HG02938 (cell line): Measurements from ENCODE around the gene INTS7.
A peak's percentile ranks its signal among the peaks of the same experiment; 100 is the strongest.

ENCODE experiments used
- ATAC-seq: cut with Tn5 transposase; IDR thresholded peaks from one replicate; pipeline ENCODE4 v1.9.1; 2021; ENCODE audit warnings: mild to moderate bottlenecking, moderate library complexity; ENCODE audit not compliant: unreplicated experiment

Gene INTS7, protein sequence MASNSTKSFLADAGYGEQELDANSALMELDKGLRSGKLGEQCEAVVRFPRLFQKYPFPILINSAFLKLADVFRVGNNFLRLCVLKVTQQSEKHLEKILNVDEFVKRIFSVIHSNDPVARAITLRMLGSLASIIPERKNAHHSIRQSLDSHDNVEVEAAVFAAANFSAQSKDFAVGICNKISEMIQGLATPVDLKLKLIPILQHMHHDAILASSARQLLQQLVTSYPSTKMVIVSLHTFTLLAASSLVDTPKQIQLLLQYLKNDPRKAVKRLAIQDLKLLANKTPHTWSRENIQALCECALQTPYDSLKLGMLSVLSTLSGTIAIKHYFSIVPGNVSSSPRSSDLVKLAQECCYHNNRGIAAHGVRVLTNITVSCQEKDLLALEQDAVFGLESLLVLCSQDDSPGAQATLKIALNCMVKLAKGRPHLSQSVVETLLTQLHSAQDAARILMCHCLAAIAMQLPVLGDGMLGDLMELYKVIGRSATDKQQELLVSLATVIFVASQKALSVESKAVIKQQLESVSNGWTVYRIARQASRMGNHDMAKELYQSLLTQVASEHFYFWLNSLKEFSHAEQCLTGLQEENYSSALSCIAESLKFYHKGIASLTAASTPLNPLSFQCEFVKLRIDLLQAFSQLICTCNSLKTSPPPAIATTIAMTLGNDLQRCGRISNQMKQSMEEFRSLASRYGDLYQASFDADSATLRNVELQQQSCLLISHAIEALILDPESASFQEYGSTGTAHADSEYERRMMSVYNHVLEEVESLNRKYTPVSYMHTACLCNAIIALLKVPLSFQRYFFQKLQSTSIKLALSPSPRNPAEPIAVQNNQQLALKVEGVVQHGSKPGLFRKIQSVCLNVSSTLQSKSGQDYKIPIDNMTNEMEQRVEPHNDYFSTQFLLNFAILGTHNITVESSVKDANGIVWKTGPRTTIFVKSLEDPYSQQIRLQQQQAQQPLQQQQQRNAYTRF

DNA sequence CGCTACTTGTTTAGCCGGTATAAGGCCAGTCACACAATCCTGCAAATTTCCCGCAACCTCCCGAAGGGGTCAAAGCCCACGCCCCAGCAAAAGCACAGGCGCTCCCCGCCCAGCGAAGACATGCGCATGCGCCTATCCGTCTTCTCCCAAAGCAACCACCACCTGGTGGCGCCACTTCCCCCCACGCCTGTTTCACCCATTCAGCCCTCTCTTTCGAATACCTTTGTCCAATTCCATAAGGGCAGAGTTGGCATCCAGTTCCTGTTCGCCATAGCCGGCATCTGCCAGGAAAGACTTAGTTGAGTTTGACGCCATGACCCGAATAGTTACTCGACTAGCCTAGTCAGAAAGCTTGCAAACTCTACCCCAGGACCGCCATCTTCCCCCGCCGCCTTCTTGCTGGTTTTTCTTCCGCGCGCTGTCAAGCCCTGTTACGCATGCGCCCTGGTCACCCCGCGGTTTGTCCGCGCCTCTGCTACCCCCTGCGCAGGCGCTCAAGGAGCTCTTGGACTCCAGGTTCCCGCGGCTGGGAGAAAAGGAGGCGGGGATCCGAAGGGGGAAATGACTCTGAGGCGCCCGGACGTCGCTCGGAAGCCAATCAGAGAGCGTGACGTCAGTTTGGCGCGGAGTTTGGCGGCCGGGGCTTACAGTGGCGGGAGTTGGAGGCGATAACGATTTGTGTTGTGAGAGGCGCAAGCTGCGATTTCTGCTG is at the start of gene INTS7, which contains the start of gene DTL:
Gene INTS7, minus strand, starts transcription at position 435 of the 712 bp plus-strand sequence. Its CDS starts 120 bp downstream, at position 315.
Gene DTL, plus strand, starts transcription at position 626 of the 712 bp plus-strand sequence. CDS start 143 bp downstream, outside the sequence.
- peak; percentile 74 for ATAC-seq

DNA sequence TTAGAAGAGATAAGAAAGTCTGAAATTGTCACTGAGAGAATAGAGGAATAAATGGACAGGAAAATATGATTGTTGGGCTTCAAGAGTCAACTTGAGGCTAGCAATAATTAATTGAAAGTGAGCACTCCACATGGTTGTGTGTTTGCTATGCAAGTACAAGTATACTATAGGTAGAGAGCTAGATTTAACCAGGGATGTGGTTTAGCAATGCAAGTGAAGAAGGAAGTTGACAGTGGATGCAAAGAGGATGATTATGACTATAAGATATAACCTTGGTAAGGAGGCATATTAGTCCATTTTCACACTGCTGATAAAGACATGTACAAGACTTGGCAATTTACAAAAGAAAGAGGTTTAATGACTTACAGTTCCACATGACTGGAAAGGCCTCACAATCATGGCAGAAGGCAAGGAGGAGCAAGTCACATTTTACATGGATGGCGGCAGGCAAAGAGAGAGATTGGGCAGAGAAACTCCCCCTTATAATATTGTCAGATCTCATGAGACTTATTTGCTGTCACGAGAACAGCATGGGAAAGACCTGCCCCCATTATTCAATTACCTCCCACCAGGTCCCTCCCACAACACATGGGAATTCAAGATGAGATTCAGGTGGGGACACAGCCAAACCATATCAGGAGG is 47.5 kb upstream of the INTS7 start:
- ATAC-seq = no peak

DNA sequence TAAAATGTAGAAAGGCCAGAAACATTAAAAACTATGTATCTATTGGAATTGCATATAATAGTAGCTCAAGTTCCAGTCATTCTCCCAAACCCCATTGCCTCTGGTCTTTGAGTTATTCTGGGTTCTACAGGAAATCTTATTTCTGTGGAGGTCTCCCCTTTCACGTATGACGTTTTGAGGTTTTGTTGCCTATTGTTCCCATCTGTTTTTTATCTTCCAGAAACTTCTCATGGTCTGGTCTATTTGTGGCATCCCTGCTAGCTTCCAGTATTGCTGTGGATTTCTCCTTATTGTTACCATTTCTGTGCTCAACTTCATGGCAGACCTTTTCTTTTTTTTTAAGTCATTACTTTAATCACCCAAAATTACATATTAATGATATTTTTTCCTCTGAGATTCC is 43.5 kb upstream of the INTS7 start:
- no peak for ATAC-seq

DNA sequence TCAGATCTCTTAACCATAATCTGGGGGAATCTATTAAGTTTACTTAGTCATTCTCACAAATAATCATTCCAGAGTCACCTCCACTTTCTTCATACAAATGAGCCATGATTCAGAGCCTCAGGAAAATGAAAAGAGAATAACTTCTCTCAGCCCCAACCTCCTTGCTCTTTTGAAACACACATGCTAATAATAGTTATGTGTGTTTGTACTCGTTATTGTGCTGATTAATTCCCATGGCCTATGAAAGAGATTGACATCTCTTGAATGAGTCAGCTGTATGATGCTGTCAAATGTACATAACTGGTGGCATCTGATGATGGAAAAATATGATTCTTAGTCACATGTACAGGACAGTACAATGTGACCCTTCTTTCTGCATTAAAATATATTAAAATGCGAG is 41.7 kb upstream of the INTS7 start:
- ATAC-seq = no peak

DNA sequence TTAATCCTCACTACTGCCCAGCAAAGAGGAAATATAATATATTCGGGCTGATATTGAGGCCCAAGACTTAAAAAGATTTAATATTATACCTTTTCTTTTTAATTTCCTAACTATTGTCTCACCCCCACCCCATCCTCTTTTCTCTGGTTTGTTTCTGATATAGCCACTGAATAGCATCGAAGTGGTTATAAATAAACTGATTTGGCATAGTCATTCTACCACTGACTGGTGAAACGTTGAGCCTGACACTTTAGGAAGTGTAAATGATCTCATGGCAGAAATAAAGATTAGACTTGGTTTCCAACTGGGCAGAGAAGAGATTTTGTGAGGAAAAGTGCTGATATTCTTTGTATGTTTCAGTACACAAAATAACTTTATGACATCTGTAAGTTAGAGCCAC is 39.5 kb upstream of the INTS7 start:
- no peak for ATAC-seq

DNA sequence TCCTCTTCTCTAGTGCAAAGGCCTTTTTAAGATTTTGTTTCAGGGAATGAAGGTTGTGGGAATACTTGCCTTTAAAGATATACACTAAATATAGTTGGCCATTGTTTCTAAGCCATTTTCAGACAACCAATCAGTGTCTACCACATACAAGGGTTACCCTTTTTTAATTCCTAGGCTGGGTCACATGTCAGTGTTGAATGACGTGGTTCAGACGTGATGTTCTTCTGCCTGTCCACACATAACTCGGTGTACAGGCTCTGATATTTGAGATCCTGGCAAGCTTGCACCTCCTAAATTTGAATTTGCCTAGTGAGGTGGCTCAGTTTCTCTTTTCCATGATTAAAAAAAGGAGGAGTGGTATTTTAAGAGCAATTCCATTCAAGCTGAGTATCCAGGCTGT is 39.0 kb upstream of the INTS7 start:
- no peak for ATAC-seq

DNA sequence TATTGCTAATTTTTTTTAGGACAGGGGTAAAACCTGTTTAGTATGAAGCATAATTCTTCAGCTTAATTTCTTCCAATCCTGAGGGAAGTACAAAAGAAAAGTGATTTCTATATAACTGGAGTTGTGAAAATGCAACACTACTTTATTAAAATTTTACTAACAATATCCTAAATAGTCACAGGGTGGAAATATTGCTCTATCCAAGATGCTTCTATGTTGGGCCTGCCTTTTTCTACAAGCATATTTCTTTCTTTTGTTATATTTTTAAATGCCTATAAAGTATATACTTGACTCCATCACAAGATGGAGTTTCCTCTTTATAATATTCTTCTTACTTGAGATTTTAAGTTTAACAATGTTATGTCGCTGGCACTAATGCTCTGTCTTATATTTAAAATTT is 38.1 kb upstream of the INTS7 start:
- no peak for ATAC-seq

DNA sequence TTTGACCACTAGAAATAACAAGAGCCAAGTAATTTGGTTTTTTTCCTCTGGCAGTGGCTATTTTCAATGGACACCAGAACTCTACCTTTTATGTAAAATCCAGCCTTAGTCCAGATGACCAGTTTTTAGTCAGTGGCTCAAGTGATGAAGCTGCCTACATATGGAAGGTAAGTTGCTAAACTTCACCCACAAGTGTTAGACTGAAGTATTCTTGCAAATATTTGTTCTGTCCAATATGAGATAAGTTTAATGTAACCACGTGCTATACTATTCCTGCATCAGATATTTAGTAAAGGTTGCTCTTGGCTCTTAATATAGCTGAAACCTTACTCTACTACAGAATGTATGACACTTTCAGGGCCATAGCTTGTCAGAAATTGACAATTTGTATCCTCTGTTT is 36.7 kb upstream of the INTS7 start:
- ATAC-seq = no peak

DNA sequence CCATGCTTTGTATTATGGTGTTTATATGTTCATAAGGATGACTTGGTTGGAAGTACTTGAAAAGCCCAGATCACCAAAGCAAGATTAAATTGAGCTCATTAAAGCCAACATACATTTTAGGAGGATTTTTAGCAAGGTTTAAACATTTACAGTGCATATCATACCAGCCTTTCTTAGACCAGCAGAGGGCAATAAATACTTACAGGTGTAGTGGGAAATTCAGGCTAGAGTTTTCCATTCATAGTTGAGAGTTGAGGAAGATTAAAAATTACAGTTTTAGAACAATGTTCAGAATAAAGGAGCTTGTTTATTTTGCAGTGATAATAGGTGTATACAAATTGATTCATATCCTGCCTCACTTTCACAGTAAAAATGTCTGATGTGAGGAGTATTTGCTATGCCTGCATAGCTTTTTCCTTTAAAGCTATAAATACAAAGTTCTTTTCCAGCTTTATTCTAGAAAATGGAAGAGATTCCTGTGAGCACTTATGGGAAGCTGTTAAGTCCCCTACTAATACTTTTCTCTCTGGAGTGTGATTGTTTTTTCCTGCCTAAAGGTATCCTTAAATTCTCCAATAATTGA is 35.5 kb upstream of the INTS7 start:
- ATAC-seq = no peak

DNA sequence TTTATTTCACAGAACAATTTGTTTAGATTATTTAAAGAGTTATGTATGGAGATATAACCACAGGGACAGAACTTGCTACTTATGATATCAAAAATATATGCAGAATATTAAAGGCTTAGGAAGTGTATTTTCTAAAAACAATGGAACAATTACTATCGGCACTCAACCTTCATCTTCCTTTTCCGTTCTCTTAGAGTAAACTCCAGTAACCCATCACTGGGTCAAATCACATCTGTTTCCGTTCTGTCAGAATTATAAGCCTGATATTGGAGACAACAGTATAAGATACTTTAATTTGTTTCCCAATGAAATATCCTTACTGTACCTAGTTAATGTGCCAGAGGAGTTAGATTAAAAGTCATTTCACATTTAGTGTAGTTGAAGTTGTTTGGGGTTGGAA is 32.4 kb upstream of the INTS7 start:
- no peak for ATAC-seq

DNA sequence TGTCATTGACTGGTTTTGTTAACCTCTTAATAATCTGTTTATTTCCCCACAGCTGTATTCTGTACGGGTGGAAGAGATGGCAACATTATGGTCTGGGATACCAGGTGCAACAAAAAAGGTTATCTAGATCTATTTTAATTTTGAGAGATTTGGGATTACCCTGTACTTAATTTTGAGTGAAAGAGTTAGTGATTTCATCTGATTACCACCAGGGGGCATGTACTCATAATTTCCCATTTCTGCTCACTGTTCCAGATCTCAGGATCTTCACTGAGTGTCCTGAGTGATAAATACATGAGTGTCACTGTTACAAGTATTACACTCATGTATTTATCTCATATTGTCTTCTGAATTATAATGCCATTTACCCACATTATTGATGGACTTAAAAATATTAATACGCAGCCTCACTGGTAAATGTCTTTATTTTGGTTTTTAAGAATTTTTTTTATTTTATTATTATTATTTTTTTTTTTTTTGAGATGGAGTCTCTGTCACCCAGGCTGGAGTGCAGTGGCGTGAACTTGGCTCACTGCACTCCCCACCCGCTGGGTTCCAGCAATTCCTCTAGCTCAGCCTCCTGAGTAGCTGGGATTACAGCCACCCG is 27.6 kb upstream of the INTS7 start:
- ATAC-seq = no peak

DNA sequence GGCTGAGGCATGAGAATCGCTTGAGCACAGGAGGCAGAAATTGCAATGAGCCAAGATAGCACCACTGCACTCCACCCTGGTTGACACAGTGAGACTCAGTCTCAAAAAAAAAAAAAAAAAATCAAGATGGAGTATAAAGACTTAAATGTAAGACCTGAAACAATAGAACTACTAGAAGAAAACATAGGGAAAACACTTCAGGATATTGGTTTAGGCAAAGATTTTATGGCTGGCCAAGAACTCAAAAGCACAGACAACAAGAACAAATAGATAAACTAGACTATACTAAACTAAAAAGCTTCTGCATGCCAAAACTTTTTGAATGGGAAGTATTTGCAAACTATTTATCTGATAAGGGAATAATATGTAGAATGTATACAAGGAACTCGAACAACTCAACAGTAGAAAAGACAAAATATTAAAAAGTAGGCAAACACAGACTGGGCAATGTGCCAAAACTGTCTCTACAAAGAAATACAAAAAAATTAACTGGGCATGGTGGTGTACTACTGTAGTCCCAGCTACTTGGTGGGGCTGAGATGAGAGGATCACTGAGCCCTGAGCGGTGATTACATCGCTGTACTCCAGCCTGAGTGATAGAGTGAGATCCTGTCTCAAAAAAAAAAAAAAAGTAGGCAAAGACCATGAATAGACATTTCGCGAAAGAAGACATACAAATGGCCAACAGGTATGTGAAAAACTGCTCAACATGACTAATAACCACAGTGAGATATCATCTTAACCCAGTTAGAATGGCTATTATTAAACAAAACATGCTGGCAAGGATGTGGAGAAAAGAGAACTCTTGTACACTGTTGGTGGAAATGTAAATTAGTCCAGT is 25.5 kb upstream of the INTS7 start:
- ATAC-seq = no peak

DNA sequence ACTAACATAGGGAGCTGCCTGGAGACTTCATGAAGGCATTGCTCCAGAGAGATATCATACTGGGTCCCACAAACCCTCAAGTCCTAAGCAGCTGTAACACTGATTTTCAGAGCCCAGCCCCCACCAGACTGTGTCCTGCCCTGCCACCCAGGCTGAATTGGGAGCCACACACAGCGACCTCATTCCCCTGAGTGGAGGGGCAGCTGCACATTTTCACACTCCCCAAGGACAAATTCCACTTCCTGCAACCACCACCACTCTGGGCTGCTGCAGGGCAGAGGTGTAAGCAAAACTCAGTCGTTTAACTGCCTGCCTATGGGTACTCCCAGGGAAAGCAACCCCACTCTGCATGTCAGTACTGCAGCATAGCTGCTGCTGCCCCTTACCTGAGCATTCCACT is 20.0 kb upstream of the INTS7 start:
- no peak for ATAC-seq

DNA sequence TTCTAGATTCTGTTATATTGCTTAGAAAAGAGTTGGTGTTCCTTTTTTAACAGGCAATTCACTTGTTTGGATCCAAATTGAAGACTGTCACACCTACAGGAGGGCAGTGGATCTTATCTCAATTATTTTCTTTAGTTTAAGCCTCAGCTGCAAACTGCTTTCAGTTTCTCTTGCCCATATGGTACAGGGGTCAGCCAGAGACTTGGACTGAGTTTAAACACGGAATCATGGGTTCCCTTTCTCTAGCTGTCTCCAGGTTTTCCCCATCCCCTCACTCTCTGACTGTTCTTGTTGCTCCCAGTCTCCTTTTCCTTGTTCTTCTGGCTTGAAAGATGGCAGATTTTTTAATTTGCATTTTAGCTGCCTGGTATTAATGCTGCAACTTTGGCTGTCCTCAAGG is 18.6 kb upstream of the INTS7 start:
- no peak for ATAC-seq

DNA sequence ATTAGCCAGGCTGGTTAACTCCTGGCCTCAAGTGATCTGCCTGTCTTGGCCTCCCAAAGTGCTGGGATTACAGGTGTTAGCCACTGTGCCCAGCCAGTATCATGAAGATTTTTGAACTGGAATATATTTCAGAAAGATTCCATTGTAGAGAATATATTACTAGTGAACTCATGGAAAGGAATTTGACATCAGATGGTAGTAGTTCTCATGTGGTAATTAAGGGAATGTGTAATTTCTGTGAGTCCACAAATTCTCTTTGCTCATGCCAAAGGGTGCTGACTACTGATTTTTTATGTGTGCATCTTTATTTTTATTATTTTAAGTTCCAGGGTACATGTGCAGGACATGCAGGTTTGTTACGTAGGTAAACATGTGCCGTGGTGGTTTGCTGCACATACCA is 10.6 kb upstream of the INTS7 start:
- no peak for ATAC-seq

DNA sequence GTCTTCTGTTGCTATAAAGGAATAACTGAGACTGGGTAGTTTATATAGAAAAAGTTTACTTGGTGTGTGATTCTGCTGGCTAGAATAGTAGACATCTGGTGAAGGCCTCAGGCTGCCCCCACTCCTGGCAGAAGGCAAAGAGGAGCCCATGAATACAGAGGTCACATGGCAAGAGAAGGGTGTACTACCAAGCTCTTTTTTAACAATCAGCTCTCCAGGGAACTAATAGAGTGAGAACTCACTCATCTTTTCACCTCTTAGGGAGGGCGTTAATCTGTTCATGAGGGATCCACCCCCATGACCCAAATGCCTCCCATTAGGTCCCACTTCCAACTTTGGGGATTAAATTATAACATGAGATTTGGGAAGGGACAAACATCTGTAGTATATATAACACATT is 9.5 kb upstream of the INTS7 start:
- no peak for ATAC-seq

DNA sequence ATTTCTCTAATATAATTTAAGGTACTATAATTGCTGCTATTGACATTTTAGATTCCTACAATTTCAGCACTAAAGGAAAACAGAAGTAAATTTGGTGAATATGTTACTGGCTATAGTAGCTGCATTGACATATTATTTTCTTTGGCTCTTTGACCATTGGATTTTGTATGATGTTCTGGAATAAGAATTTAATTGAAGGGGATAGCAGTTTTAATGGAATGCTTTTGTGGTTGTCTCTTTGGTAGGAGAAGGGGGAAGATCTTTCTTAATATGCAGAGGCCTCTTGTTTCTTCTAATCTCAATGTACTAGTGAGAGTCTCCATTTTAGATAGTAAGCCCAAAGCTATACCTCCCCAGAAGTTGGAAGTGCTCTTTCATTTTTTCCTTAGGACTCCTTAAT is 7.1 kb upstream of the INTS7 start:
- ATAC-seq = no peak

DNA sequence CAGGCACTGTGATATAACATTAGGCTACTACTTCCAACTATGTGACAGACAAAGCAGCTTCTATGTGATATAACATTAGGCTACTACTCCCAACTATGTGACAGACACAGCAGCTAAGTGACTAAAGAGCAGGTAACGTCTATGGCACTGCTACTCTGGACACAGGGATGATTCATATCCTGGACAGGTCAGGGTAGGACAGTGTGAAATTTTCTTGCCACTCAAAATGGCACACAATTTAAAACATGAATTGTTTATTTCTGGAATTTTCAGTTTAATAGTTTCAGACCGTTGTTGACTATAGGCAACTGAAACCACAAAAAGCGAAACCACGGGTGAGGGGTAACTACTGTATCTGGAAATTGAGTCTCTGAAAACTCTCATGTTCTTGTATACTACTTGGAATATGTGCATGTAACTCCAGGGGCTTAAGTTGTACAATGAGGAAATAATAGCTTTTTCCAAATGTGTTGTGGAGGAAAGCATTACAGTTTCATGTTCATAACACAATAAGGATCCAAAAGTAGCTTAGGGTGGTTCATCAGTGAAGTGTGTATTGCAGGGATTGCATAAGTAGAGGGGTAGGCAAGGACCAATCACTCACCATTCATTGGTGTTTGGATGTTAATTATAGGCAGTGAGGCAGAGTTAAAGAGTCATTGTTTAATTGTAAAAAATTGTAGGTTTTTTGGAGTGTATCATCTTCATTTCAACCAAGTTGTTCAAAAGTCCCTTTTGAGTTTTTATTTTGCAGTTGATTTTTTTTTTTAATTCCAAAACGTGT is 5.5 kb upstream of the INTS7 start:
- no peak for ATAC-seq
